NCI-H187 (cell line): ENCODE data around the gene NRXN3.

ENCODE experiments used
- DNase-seq, 2 experiments: peaks; one replicate each; lab custom pipeline; 2025; lab: John Stamatoyannopoulos, UW

Gene NRXN3

DNA sequence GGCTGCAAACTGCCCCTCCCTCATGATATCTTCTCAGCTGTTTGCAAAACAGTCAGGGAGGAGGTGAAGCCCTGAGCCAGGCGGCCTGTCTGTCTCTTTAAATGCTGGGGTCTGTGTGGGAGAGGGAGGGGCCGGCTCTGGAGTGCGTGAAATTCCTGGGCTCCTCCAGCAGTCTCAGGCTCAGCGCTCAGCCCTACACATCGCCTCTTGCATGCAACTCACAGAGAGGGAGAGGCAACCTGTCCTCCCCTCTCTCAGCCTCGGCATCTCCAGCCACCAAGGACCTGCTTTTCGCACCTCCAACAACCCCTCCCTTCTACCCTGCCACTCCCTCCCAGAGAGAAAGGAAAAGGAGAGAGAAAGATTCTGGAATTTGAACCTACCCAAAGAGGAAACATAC, at the start of gene NRXN3:
TSS of gene NRXN3 (plus strand) at position 171 of the 400 bp plus-strand sequence. CDS start 72,721 bp downstream, outside the sequence.
- DNase-seq, result peak; percentile 66 to 92

DNA sequence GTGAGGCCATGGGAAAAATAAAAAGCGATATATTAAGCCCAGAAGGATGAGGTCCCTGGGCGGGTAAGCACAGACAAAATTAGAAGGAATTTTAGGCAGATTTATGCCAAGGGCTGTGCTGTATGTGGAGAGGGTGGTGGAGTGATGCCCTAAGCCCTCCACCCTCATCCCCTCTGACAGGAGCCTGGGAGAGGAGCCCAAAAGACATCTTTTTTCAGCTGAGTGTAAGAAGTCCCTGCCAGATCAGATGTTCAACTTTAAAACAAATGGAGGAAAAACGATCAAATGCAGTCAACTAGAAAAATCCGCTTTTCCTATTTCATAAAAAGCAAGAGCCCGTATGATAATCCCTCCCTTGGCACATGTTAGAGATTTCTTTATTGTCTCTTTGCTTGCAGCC, 47.7 kb upstream of the NRXN3 start:
- no peak for DNase-seq

DNA sequence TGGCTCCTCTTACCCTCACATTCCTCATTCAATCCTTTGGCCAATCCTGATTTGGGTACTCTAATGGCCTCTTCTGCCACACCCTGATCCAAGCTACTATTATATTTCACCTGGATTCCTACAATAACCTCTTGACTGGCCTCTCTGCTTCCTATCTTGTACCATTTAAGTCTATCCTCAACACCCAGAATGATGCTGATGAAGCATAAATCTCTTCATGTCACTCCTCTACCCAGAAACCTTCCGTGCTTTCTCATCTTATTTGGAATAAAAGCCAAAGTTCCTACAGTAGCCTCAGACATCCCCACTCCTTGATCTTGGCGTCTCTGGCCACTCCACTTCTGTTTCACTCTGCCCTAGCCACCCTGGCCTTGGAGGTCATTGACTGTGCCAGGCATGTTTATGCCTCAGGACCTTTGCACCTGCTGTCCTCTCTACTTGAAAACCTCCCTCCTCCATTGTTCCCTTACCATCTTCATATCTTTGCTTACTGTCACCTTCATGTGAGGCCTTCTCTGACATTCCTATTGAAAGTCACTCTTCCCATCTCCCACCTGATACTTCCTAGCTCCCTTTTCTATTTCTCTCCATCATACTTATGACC, 46.4 kb upstream of the NRXN3 start:
- no peak for DNase-seq

DNA sequence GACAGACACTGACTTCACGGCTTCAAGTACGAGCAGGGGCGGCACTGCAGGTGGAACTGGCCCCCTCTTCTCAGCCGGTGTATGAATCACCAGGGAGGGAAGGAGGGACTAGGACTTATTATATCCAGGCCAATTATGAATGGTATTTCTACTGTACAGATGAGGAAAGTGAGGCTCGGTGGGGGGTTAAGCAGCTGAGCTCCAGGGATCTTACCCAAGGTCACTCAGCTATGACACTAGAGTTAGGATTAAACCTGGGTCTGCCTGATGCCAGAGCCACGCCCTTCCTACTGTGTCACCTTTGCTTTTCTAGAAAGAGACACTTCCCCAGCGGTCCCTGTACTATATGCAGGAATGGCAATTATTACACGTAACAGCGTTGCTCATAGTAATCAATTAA, 42.2 kb upstream of the NRXN3 start:
- no peak for DNase-seq

DNA sequence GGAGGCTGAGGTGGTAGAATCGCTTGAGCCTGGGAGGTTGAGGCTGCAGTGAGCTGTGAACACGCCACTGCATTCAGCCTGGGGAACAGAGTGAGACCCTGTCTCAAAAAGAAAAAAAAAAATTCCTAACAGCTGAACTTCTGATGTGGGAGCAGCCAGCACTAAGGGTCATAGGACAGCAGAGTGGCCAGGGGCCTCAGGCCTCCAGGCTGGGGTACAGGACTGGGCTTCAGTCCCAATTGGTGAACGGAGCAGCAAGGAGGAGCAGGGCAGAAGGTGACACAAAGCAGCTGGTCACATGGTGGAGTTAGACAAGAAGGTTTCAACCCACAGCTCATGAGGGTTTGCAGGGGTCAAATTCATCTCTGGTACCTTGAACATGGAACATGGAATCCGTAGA, 40.8 kb upstream of the NRXN3 start:
- no peak for DNase-seq

DNA sequence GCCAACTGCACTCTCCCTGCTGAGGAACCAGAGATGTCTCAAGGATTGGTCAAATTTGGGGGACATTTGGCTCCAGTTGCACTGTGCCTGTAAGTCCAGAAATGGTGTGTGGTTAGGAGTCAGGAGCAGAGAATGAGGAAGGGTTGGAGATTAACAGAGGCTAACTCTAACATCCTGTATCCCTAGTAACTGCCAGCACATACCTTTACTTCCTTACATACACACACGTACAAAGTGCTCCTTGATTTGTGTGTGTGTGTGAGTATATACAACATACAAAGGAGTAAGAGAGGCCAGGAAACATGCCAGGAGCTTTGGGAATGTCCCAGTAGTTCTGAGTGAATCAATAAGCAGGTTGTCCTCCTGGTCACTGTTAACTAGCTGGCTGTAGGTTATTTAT, 39.8 kb upstream of the NRXN3 start:
- DNase-seq, result no peak

DNA sequence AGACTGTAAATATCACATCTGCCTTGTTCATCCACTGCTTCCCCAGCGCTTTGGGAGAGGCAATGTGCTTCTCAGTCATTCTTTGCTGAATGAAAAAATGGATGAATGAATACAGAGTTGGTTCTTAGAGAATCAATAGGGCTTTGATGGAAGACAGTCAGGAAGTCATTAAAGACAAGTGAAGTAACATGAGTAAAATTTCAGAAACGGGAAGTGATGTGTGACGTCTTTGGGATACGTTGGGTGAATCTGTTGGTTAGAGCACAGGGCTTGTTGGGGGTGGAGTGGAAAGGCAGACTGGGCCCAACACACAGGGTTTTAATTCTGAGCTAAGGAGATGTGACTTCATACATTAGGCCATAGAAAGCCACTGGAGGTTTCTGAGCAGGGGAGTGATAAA, 39.0 kb upstream of the NRXN3 start:
- no peak for DNase-seq

DNA sequence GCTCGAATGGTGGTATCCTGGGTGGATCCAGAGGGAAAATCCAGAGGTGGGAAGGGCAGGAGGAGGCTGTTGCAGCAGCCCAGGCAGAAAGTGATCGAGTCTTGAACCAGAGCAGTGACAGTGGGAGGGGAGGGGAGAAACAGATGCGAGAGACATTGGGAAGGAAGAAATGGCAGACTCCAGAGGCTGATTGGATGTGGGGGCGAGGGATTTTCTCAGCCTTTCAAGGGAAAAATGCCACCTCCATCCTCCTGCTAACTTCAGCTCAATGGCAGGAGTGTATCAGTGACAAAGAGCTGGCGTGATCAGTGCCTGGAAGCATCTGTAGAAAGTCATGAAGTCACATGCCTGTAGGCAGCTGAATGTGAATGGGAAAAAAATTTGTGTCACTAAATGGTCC, 38.6 kb upstream of the NRXN3 start:
- DNase-seq, result no peak

DNA sequence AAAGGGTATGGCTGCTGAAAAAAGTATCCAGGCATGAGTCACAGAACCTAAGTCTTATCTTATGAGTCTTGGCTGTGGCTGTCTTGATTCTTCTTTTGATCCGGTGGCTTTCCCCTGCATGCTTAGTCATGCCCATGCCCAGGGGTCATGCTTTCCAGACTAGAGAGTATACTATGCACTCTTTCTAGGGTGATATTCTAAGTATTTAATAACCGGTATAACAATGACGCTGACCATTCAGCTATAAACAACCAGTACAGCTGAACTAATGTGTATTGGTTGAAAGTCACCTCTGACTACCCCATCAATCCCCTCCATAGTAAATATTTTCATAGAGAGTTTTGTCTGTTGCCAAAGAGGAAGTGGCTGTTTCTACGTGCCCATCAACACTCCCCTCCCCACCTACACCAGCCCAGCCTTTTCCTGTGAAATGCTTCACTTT, 34.7 kb upstream of the NRXN3 start:
- DNase-seq, result no peak

DNA sequence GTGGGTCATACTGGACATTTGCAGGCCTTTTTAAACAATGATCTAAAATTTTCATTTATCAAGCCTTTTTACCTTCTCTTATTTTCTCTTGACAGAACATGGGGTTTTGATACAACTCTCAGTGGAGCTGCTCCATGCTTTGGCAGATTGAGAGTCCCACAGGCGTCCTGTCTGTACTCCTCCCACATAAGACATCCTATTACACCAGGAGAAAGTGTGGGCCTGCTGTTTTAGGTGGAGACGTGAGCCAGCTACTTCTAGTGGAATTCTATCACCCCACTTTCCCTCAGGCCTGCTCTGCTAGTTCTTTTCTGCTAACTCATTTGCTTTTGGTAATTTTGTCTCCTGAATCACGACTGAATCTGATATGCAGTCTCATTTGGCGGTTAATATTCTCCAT, 33.5 kb upstream of the NRXN3 start:
- no peak for DNase-seq

DNA sequence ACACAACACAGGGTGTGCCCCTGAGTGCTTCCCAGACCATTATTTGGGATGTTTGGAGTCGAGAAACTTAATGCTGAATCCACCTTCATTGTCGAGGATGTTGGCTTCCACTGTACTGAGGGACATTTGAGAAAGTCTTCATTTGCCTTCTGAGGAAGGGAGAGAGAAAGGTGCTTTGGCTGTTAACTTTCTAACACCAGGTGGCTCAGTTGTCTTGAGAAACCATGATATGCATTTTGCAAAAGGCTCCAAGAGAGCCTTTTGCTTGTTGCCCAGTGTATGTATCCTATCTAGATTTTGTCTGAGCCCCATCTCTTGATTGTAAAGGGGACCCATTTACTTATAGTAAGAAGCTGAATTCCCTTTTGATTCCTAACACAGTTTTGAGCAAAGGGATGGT, 28.6 kb upstream of the NRXN3 start:
- DNase-seq, result no peak

DNA sequence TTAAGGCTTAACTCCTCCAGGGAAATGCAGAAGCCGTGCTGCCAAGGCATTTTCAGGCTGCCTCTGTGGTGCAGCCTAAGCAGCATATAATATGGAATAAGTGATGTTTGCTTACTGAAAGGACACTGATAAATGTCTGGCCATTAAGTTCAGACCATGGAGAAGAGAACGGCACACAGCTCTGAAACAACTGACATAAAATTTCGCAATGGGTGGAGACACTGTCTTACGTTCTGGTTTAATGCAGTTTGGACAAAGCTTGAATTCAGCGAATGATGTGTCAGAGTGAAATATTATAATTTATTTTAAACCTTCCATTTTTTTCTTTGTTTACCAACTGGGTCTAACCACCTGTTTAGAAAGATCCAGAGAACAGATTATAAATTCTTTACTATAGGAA, 27.2 kb upstream of the NRXN3 start:
- no peak for DNase-seq

DNA sequence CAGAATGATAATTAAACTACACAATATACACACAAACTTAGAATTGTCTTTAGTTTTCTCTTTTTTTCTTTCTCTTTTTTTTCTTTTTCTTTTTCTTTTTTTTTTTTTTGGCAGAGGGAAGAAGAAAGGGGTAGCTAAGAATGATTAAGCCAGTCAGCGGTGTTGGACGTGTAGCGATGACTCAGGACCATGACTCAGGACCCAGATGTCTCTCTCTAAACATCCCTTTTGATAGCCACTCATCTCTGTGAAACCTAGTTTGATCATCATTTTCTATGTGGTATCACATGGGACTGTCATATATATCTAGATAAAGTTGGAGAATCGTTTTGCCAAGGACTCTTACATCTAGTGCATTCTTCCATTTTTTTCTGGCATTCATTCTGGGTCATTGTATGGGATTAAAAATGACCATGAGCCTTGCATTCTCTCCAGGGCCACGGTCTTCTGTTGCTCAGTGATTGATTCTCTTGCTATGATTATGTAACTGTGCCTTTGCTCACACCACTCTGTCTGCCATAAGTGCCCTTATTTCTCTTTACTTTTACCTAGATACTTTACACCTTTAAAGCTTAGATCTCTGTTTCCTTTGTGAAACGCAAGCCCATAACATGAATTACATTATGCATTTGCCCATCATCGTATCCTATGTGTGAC, 26.6 kb upstream of the NRXN3 start:
- DNase-seq, result no peak

DNA sequence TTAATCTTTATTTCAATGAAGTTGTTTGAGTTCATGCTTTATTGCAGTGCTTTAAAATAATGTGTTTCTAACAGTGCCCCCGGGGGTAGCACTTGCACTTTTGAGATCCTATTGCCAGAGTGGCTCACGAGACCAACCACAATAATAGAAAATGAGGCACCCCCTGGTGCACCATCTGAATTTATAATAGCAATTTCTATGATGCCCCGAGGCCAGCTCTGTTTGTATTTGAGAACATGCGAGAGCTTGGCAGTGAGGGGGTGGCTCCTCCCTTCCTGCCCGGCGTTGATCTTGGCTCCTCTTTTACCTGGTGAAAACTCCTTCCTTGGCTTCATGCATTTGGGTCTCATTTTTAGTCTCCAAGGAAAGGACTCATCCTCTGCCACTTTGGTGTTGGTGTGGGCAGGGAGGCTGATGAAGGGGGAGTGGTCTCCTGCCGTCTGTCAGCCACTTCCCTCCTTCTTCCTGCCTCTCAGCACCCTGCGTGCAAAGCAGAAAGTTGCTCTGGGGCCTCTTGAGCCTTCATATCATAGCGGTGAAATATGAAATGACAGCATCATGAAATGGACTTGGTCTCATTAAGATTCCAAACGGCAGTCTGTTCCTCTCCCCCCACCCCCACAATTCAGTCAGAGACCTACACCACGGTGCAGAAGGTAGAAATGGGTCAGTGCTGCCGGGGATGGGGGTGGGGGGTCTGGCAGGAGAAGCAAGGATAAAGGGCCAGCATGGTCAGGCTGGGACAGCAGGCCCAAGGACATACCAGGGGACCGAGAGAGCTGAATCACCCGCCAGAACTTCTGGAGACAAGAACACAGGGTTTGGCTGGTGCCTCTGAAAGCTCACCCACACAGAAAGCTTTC, 17.7 kb upstream of the NRXN3 start:
- peak; percentile 53 to 87 for DNase-seq

DNA sequence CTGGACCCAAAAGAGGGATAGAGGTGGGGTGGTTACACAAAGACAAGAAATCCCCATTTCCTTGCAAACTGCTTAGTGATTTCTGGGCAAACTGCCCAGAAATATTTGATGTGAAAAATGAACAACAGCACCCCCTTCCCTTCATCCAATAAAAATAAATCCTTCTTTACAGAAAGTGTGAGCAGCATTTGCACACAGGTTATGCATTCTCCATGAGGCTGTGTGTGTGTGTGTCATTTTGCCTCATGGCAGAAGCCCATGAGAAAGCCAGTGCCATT, 17.2 kb upstream of the NRXN3 start:
- DNase-seq, result no peak

DNA sequence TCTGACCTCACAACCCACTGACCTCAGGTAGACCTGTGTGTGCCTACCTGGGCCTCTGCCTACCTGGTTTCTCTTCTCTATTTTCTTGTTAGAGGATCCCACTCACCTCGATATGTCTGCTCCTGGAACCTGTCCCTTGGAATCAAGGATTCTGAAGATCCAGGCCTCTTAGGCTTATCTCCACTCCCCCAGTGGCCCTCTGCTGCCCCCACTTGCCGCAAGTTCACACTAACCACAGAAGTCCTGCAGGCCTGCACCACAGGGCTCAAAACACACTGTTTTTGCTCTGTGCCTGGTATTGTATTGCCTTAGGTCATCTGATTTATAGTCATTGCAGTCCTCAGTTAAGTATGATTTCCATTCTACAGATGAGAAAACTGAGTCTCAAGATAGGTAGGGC, 15.3 kb upstream of the NRXN3 start:
- no peak for DNase-seq

DNA sequence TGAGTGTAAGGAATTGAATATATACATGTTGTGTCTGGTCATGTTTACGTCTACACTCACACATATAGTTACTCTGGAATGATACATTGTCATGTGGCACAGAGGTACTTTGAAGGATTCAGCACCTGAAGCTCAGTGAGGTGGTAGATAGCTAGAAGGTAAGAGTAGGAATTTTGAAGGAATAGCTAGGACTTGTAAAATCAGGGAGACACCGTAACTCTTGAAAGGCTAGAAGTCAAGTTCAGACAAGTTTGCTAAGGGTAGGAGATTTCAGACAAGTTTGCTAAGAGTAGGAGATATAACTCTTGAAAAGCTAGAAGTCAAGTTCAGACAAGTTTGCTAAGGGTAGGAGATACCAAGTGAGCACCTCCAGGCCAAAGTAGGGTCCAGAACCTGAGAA, 14.0 kb upstream of the NRXN3 start:
- no peak for DNase-seq

DNA sequence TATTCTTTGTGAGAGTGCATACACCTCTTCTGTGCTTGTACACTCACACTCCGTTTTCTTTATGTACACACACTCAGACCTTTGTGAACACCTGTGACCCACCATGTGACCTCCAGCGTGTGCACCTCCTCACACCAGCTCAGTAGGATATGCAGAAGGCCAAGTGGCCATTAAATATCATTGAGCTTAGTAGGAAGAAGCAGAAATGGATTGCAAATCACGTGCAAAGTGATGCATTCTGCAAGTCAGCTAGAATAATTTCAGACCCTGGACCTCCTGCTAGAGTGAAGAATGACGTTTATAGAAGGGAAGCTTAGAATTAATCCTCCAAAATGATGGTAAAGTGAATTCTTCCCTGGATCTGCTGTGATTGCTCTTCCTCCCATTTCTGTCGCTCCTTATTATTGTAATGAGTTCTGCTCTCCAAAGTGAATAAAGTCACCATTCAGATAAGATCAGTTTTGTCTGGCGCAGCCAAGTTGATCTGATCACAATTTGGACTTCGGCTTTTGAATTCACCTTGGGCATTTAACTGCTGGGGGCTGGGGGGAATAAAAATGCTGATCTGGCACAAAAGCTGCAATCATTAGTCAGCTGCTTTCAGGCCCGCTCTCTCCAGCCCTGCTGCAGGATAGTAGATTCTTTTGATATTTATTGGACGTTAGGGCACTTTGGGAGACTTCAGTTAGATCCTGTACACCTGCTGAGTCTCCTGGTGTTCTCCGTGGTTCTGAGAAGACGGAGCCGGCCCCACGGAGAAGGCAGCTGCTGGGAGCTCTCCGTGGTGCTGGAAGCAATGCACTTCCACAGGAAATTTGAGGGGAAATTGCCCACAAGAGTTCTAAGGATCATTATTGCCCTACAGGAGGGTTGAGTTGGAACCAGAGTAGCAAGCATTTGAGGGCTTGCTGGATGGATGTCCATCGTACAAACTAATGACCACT, 12.4 kb upstream of the NRXN3 start:
- no peak for DNase-seq

DNA sequence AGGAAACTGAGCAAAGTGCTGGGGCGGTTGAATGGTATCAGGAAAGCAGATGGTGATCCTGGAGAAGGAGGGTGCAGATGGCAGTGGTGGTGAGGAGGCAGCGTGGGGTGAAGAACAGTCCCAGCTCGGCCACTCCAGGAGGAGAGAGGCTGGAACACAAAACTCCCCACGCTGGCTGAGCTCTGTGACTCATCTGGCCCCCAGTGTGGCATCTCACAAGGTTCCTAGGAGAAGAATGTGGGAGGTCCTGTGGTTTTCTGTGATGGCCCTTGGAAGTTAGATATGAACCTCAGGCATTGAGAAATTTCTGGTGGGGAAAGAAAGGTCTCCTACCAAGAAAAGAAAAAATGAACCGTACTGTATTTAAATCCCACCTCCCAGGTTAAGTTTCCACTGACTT, 8.0 kb upstream of the NRXN3 start:
- DNase-seq, result no peak

DNA sequence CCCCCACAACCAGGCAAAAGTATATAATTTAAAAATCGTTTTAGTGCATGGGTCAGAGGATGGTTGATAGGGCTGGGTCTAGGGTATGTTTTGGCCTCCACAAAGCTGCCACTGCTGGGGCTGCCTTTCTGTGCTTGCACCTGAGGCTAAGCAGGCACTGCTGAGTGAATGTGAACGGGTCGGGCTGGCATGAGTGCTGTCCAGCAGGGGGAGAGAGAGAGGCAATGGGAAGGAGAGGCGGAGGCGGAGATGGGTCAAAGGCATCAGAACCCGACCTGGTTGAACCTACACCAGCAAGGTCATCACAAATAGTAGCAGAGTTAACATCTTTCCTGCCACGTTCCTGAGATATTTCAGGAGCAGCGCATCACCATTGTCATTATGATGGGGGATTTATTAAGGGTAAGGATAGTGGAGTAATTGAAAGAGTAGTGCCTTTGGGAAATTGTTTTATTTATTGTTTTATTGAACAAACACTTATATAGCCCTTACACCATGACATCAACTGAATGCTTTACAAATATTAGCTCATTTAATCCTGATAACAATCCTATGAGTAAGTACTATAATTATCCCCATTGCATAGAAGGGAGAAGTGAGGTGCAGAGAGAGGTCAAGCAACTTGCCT, 5.8 kb upstream of the NRXN3 start:
- DNase-seq, result peak; percentile 39 to 40

DNA sequence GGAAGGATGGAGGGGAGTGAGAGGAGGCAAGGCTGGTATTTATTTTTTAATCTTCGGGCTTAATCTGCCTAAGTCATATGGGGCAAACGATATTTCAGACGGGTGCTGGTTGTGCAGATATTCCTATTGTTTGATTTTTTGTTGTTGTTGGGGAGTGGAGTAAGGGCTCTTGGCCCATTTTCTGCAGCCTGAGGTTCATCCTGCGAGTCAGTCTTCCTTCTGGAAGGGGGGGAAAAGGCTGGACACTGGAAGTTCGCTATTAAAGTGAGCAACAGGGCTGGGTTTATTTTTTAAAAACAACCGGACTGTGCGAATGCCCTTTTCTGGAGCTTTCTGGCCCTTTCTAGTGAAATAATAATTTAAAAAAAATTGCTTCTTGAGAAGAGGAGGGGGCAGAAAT, 2.3 kb downstream of the NRXN3 start:
- no peak for DNase-seq
